Uterus (tissue), 4 donors: ENCODE measurements around the gene GRIN2B. TPM values are rescaled to one million over a fixed set of nuclear protein-coding genes. Genes with fewer than 3 reads are reported as not detected.

Experiments
- DNase-seq, 2 donors: peaks; one replicate each; pipeline ENCODE4 v3.0.0-alpha.2; 2019 to 2020
- H3K27ac ChIP-seq, 2 donors: fragments of 200-600 bp; sonication (generic); 1 replicate in 1 of 2; 2 replicates in 1 of 2; pipeline ENCODE4 v1.5.1; 2016 to 2018
- H3K27me3 ChIP-seq, 2 donors: fragments of 200-600 bp; sonication (generic); one replicate each; pipeline ENCODE4 v1.5.1; 2018 to 2019; ENCODE audit warnings: control low read depth in 1 of 2
- H3K36me3 ChIP-seq, 2 donors: fragments of 200-600 bp; sonication (generic); one replicate each; pipeline ENCODE4 v1.5.1; 2019; ENCODE audit warnings: control low read depth in 1 of 2
- H3K4me1 ChIP-seq, 2 donors: fragments of 200-600 bp; sonication (generic); one replicate each; pipeline ENCODE4 v1.5.1; 2018 to 2019; ENCODE audit warnings: control low read depth in 1 of 2
- H3K4me3 ChIP-seq, 2 donors: fragments of 200-600 bp; sonication (generic); 1 replicate in 1 of 2; 2 replicates in 1 of 2; pipeline ENCODE4 v1.5.1; 2018 to 2019; ENCODE audit warnings: mild to moderate bottlenecking in 1 of 2
- H3K9me3 ChIP-seq, 2 donors: fragments of 200-600 bp; sonication (generic); one replicate each; pipeline ENCODE4 v1.5.1; 2019; ENCODE audit warnings: control low read depth in 1 of 2
- CTCF ChIP-seq, 4 experiments: fragments of 200-600 bp in 2 of 4; fragments of 450-650 bp in 2 of 4; sonication (generic) in 2 of 4; IDR thresholded peaks; one replicate each; pipeline ENCODE4 v1.5.1; 2016 to 2019; ENCODE audit warnings: antibody characterized with exemption in 4 of 4, mild to moderate bottlenecking in 2 of 4, moderate library complexity in 1 of 4
- POLR2A ChIP-seq, 2 donors: fragments of 450-650 bp; IDR thresholded peaks; one replicate each; pipeline ENCODE4 v1.6.1; 2016; ENCODE audit warnings: antibody characterized with exemption in 2 of 2, mild to moderate bottlenecking in 1 of 2, moderate library complexity in 1 of 2
- intact Hi-C: fragments of 100-400 bp; cut with DNase I; formaldehyde crosslinking; loops from one replicate; pipeline ENCODE4 v1.15.1; 2023; ENCODE audit warnings: low total_unique reads
- total RNA-seq, 4 donors: library from RNA; depleted of rRNA in 3 of 4; stranded (reverse); fragments of >200 nt in 3 of 4; gene quantifications; one replicate each; pipeline versions ENCODE4 v1.1.0 to v1.2.4, GENCODE V29; 2014 to 2023
- donor health status: DM: yes; HTN: yes; CAD: no.

Gene GRIN2B
- total RNA-seq, 4 donors from 2014 or later = under 0.01 to 0.07 TPM; not detected in 2

- H3K27ac ChIP-seq = no peak overlapping the region
- H3K27me3 ChIP-seq = no peaks in the 10 kb centered on the region
- no peak for DNase-seq
- H3K4me1 ChIP-seq = no peaks in the 10 kb centered on the region
- intact Hi-C loops = no loop called here
- no peaks in the 10 kb centered on the region for H3K36me3 ChIP-seq
- no peak overlapping the region for H3K4me3 ChIP-seq
- H3K9me3 ChIP-seq = no peaks in the 10 kb centered on the region
- no peak for TF ChIP-seq CTCF (IDR thresholded peaks at IDR 0.05)
- TF ChIP-seq POLR2A (IDR thresholded peaks at IDR 0.05) = no peak
These were observed 30.9 kb downstream of the GRIN2B start for GRCh38 chr12:13950502-13950901.

DNA sequence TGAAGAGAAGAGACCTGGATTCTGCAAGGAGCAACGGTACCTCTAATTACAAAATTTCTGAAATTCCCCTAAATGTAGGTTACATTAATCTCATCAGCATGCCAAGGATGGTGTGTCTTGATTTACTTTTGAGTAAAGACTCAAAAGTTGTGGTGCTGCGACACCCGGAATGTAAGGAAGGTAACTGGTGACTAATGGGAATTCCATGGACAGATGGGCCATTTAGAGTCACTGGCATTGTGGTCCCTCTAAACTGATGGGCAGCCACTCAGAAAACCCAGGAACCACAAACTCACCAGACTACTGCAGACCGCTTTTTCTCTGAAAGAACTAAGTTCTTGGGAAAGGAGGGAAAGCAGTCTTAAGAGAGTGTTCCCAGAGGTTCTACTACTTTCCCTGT lies 32.8 kb downstream of the GRIN2B start:
- Histone ChIP-seq H3K27ac (no peak overlapping the region), H3K4me3 (no peak overlapping the region), H3K4me1 (no peaks in the 10 kb centered on the region), H3K9me3 (no peaks in the 10 kb centered on the region), H3K36me3 (no peaks in the 10 kb centered on the region), H3K27me3 (no peaks in the 10 kb centered on the region)
- intact Hi-C loops = no loop called here
- DNase-seq = no peak
- TF ChIP-seq CTCF (IDR thresholded peaks at IDR 0.05) (no peak), POLR2A (IDR thresholded peaks at IDR 0.05) (no peak)

- no peak for TF ChIP-seq POLR2A (IDR thresholded peaks at IDR 0.05)
- no peak for TF ChIP-seq CTCF (IDR thresholded peaks at IDR 0.05)
- no peaks in the 10 kb centered on the region for H3K36me3 ChIP-seq
- no peak overlapping the region for H3K27ac ChIP-seq
- no peaks in the 10 kb centered on the region for H3K4me1 ChIP-seq
- DNase-seq = no peak
- H3K4me3 ChIP-seq = no peak overlapping the region
- H3K27me3 ChIP-seq = no peaks in the 10 kb centered on the region
- intact Hi-C loops = no loop called here
- no peaks in the 10 kb centered on the region for H3K9me3 ChIP-seq
These were observed 34.0 kb downstream of the GRIN2B start for GRCh38 chr12:13947276-13947946.

- Histone ChIP-seq H3K9me3 (no peaks in the 10 kb centered on the region), H3K4me3 (no peak overlapping the region), H3K27me3 (no peaks in the 10 kb centered on the region), H3K4me1 (no peaks in the 10 kb centered on the region), H3K27ac (no peak overlapping the region), H3K36me3 (no peaks in the 10 kb centered on the region)
- TF ChIP-seq CTCF (IDR thresholded peaks at IDR 0.05) (no peak), POLR2A (IDR thresholded peaks at IDR 0.05) (no peak)
- intact Hi-C loops = no loop called here
- no peak for DNase-seq
These were observed 35.8 kb downstream of the GRIN2B start for GRCh38 chr12:13945641-13946040.

- Histone ChIP-seq H3K4me1 (no peaks in the 10 kb centered on the region), H3K36me3 (no peaks in the 10 kb centered on the region), H3K4me3 (no peak overlapping the region), H3K27ac (no peak overlapping the region), H3K9me3 (no peaks in the 10 kb centered on the region), H3K27me3 (no peaks in the 10 kb centered on the region)
- intact Hi-C loops = no loop called here
- TF ChIP-seq POLR2A (IDR thresholded peaks at IDR 0.05) (no peak), CTCF (IDR thresholded peaks at IDR 0.05) (no peak)
- no peak for DNase-seq
These were observed 36.2 kb downstream of the GRIN2B start for GRCh38 chr12:13945236-13945635.
